Suprapubic skin (tissue), 4 donors: ENCODE measurements around the gene LDLRAD4.

ENCODE experiments used
- POLR2A ChIP-seq, 2 donors: fragments of 450-650 bp; IDR thresholded peaks; one replicate each; pipeline ENCODE4 v1.6.1; 2017; ENCODE audit warnings: antibody characterized with exemption in 2 of 2, mild to moderate bottlenecking in 2 of 2, moderate library complexity in 2 of 2
- POLR2AphosphoS5 ChIP-seq, 3 donors: sonication (generic); formaldehyde crosslinking; IDR thresholded peaks; one replicate each; pipeline ENCODE4 v1.6.1; 2017; ENCODE audit warnings: antibody characterized with exemption in 3 of 3

GRCh38 chr18:13501543-13501887, 283.0 kb downstream of the LDLRAD4 start:
- no peak for TF ChIP-seq POLR2A (IDR thresholded peaks at IDR 0.05)
- no peak for TF ChIP-seq POLR2AphosphoS5 (IDR thresholded peaks at IDR 0.05)
